ENCODE measurements around the gene PNLIPRP2. TPM values are rescaled to one million over a fixed set of nuclear protein-coding genes. Genes with fewer than 3 reads are reported as not detected.

Gene PNLIPRP2
- total RNA-seq, 1 experiment from 2014 or later, result 1.1 TPM

DNA sequence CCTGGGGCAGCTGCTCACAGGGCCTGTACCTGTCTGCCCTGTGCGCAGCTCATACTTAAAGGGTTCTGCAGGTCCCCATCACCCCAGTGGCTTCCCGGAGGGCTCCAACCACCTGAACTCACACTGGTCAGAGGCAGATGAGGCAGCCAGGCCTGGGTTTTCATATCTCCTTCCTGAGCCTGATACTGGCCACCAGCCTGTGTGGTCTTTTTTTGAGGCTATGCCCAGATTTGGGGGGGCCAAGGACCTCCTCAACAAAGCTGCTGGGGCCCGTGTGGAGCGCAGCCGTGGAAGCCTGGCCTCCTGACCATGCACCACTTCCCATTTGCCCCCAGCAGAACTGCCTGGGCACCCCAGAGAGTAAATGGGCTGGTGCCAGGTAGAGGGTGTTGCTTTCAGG, 25.7 kb downstream of the PNLIPRP2 start:
- CTCF ChIA-PET, result no interaction called here

GRCh38 chr10:116648903-116649302, 28.1 kb downstream of the PNLIPRP2 start:
- ChIA-PET POLR2A (no interaction called here), CTCF (no interaction called here), RAD21 (ENCODE audit: low non-redundant PET in 1 of 2, low total read pairs in 2 of 2, uncharacterized antibody in 2 of 2, unreplicated experiment in 2 of 2) (no interaction called here)
- H3K36me3 ChIP-seq (ENCODE audit: control insufficient read depth in 1 of 2, insufficient read depth in 2 of 2, low read length in 2 of 2), result no peaks in the 10 kb centered on the region
- no peak overlapping the region for H3K9ac ChIP-seq (ENCODE audit: low read length)
- no peak overlapping the region for H3K4me3 ChIP-seq (replicated peaks in 1 of 2; ENCODE audit: low read depth in 1 of 2, low read length in 2 of 2)
- peaks cover 12% of the 10 kb centered on the region; the same call in 1 of the 2 replicates for H3K27me3 ChIP-seq (ENCODE audit: insufficient read depth, low read length)
- H2AFZ ChIP-seq (ENCODE audit: low read depth, low read length, poor library complexity, severe bottlenecking), result no peak overlapping the region
- intact Hi-C loops (cut with micrococcal nuclease), result no loop called here
- BruUV-seq (replicated peaks), result no TSS peak
- TF ChIP-seq, protein P1, sequence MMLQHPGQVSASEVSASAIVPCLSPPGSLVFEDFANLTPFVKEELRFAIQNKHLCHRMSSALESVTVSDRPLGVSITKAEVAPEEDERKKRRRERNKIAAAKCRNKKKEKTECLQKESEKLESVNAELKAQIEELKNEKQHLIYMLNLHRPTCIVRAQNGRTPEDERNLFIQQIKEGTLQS (IDR thresholded peaks at IDR 0.05), result no peak
- no peak for TF ChIP-seq SRF (IDR thresholded peaks at IDR 0.05; ENCODE audit: low read depth)
- TF ChIP-seq FOSL1 (IDR thresholded peaks at IDR 0.05; ENCODE audit: low read depth), result no peak
- TF ChIP-seq RAD21 (IDR thresholded peaks at IDR 0.05; ENCODE audit: low read depth), result no peak
- TF ChIP-seq REST (IDR thresholded peaks at IDR 0.05; ENCODE audit: low read depth), result no peak
- no peak for TF ChIP-seq CBX3 (IDR thresholded peaks at IDR 0.05; ENCODE audit: low read depth)
- no peak for TF ChIP-seq ZFX (IDR thresholded peaks at IDR 0.05)
- TF ChIP-seq POLR2A (IDR thresholded peaks at IDR 0.05; ENCODE audit: borderline replicate concordance, extremely low read depth, insufficient read depth, insufficient read length), result no peak
- TF ChIP-seq EZH2phosphoT487 (IDR thresholded peaks at IDR 0.05; ENCODE audit: borderline replicate concordance), result no peak
- TF ChIP-seq SIN3A (IDR thresholded peaks at IDR 0.05; ENCODE audit: low read depth), result no peak
- TF ChIP-seq SP1 (IDR thresholded peaks at IDR 0.05; ENCODE audit: low read depth), result no peak
- TF ChIP-seq EGR1 (IDR thresholded peaks at IDR 0.05; ENCODE audit: low read depth), result no peak
- no peak for TF ChIP-seq CTCF (IDR thresholded peaks at IDR 0.05 in 2 of 3, conservative IDR thresholded peaks at IDR 0.05 in 1 of 3; ENCODE audit: borderline replicate concordance in 1 of 3, insufficient read depth in 1 of 3, low read depth in 2 of 3, low read length in 2 of 3)
- no peak for TF ChIP-seq TCF7L2 (IDR thresholded peaks at IDR 0.05; ENCODE audit: borderline replicate concordance, extremely low read depth, insufficient read depth, insufficient read length)
- TF ChIP-seq POLR2AphosphoS5 (IDR thresholded peaks at IDR 0.05; ENCODE audit: low read depth, low read length), result no peak
- TF ChIP-seq EZH2 (IDR thresholded peaks at IDR 0.05), result no peak
- no peaks in the 10 kb centered on the region for H3K4me1 ChIP-seq (ENCODE audit: control insufficient read depth in 1 of 2, insufficient read depth in 2 of 2, low read length in 2 of 2)
- no peaks in the 10 kb centered on the region for H3K79me2 ChIP-seq (ENCODE audit: insufficient read depth, low read length)
- no peak for ATAC-seq
- no peaks in the 10 kb centered on the region for H3K9me3 ChIP-seq (ENCODE audit: control insufficient read depth in 1 of 2, insufficient read depth in 1 of 2, low read depth in 1 of 2, low read length in 2 of 2)
- no peak for DNase-seq (ENCODE audit: low read depth, low spot score)
- no peaks in the 10 kb centered on the region for H4K20me1 ChIP-seq (ENCODE audit: insufficient read depth)
- no peaks in the 10 kb centered on the region for H3K9me2 ChIP-seq (ENCODE audit: insufficient read depth)
- no peak overlapping the region for H3K4me2 ChIP-seq (ENCODE audit: low read length)
- H3K27ac ChIP-seq (ENCODE audit: low read depth, low read length), result no peak overlapping the region

More for the DNA sequence above, 25.7 kb downstream of the PNLIPRP2 start:
- H3K9me2 ChIP-seq (ENCODE audit: insufficient read depth), result no peaks in the 10 kb centered on the region
- H4K20me1 ChIP-seq (ENCODE audit: insufficient read depth), result no peaks in the 10 kb centered on the region
- ATAC-seq (no peak), DNase-seq (ENCODE audit: low read depth, low spot score) (no peak)
- no peak overlapping the region for H3K27ac ChIP-seq (ENCODE audit: low read depth, low read length)
- no peaks in the 10 kb centered on the region for H3K4me1 ChIP-seq (ENCODE audit: control insufficient read depth in 1 of 2, insufficient read depth in 2 of 2, low read length in 2 of 2)
- peaks cover 5% of the 10 kb centered on the region; the same call in 1 of the 2 replicates for H3K27me3 ChIP-seq (ENCODE audit: insufficient read depth, low read length)
- ChIA-PET RAD21 (ENCODE audit: low non-redundant PET in 1 of 2, low total read pairs in 2 of 2, uncharacterized antibody in 2 of 2, unreplicated experiment in 2 of 2) (no interaction called here), POLR2A (no interaction called here)
- H2AFZ ChIP-seq (ENCODE audit: low read depth, low read length, poor library complexity, severe bottlenecking), result no peak overlapping the region
- no peak overlapping the region for H3K4me2 ChIP-seq (ENCODE audit: low read length)
- H3K36me3 ChIP-seq (ENCODE audit: control insufficient read depth in 1 of 2, insufficient read depth in 2 of 2, low read length in 2 of 2), result no peaks in the 10 kb centered on the region
- TF ChIP-seq SP1 (IDR thresholded peaks at IDR 0.05; ENCODE audit: low read depth), result no peak
- TF ChIP-seq ZNF274 (IDR thresholded peaks at IDR 0.05; ENCODE audit: low read depth, low read length), result no peak
- TF ChIP-seq EZH2 (IDR thresholded peaks at IDR 0.05), result no peak
- no peak for TF ChIP-seq EGR1 (IDR thresholded peaks at IDR 0.05; ENCODE audit: low read depth)
- no peak for TF ChIP-seq JUND (IDR thresholded peaks at IDR 0.05)
- no peak for TF ChIP-seq SIN3A (IDR thresholded peaks at IDR 0.05; ENCODE audit: low read depth)
- H3K9ac ChIP-seq (ENCODE audit: low read length), result no peak overlapping the region
- H3K79me2 ChIP-seq (ENCODE audit: insufficient read depth, low read length), result no peaks in the 10 kb centered on the region
- intact Hi-C loops (cut with micrococcal nuclease), result no loop called here
- BruUV-seq (replicated peaks), result no TSS peak
- no peak overlapping the region for H3K4me3 ChIP-seq (replicated peaks in 1 of 2; ENCODE audit: low read depth in 1 of 2, low read length in 2 of 2)
- H3K9me3 ChIP-seq (ENCODE audit: control insufficient read depth in 1 of 2, insufficient read depth in 1 of 2, low read depth in 1 of 2, low read length in 2 of 2), result no peaks in the 10 kb centered on the region

Measured in HCT116 (cell line).